Vagina (tissue), 2 donors: ENCODE data around the gene NBPF1.

Experiments used
- CTCF ChIP-seq, 3 experiments: fragments of 450-650 bp in 2 of 3; fragments of 200-600 bp in 1 of 3; sonication (generic) in 1 of 3; IDR thresholded peaks; one replicate each; pipeline ENCODE4 v1.5.1; 2017 to 2019; ENCODE audit warnings: antibody characterized with exemption in 3 of 3, mild to moderate bottlenecking in 2 of 3, moderate library complexity in 2 of 3
- POLR2A ChIP-seq, 2 donors: fragments of 450-650 bp; IDR thresholded peaks; one replicate each; pipeline ENCODE4 v1.6.1; 2017; ENCODE audit warnings: antibody characterized with exemption in 2 of 2, mild to moderate bottlenecking in 2 of 2, moderate library complexity in 2 of 2

GRCh38 chr1:16612332-16613172 lies 812 bp downstream of the NBPF1 start:
- TF ChIP-seq CTCF (IDR thresholded peaks at IDR 0.05) (no peak), POLR2A (IDR thresholded peaks at IDR 0.05) (no peak)
